Activated T-cell treated with anti-CD3 and anti-CD28 coated beads for 48 hours (primary cell): ENCODE results near the gene TRIM24.
A peak's percentile ranks its signal among the peaks of the same experiment; 100 is the strongest.
"Not testable (repeated sequence)": the region's sequence is repeated elsewhere in the genome, so short reads cannot be mapped to it uniquely, and the experiment has no call there.

Experiments used
- DNase-seq: peaks from one replicate; pipeline ENCODE4 v3.0.0-alpha.2; 2020; ENCODE audit warnings: low read depth

The TRIM24 gene

DNA sequence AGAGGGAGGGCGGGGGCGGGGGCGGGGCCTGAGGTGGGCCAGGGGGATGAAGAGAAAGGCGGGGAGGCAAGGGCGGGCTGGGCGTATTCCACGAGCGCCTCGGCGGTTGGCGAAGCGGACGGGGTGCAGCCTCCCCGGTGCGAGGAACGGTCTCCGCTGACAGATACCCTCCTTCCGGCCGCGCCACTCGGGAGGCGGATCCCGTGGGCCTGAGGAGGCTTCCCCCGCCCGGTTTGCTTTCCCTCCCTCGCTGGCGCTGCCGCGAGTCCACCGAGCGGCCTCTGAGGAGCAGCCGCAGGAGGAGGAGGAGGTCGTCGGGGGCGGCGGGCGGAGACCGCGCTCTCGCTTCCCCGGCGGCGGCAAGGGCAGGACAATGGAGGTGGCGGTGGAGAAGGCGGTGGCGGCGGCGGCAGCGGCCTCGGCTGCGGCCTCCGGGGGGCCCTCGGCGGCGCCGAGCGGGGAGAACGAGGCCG is at the start of gene TRIM24:
Gene TRIM24, plus strand, starts transcription at position 84 of the 473 bp plus-strand sequence. Its CDS starts 290 bp downstream, at position 374.
- DNase-seq: no peak

GRCh38 chr7:138412077-138412476 is 48.0 kb upstream of the TRIM24 start:
- not testable (repeated sequence) for DNase-seq

GRCh38 chr7:138412921-138413320 is 47.1 kb upstream of the TRIM24 start:
- DNase-seq: not testable (repeated sequence)

DNA sequence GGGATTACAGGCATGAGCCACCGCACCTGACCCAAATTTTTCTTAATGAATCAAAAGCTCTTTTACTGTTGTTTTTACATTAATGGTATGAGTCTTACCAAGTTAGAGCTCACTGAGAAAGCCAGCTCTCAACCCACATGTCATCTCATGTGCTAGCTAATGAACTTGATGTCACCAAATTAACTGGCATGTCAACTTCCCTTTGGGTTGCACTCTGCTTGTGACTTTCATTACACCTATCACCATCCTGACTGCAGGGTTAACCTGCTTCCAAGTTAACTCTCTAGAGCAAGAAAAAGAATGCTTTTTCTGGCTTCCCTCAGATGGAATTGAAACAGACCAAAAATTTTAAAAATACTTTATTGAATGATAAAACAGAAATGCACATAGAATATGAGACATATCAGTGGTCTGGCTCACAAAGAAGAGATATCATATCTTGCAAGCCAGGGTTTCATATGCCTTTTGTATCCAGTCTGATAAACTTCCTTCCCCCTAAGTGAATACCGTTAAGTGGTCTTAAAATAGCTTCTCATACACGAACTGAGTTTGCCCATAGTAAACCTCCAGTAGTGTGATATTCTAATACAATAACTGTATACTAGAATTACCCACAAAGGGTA is 42.9 kb upstream of the TRIM24 start:
- no peak for DNase-seq

DNA sequence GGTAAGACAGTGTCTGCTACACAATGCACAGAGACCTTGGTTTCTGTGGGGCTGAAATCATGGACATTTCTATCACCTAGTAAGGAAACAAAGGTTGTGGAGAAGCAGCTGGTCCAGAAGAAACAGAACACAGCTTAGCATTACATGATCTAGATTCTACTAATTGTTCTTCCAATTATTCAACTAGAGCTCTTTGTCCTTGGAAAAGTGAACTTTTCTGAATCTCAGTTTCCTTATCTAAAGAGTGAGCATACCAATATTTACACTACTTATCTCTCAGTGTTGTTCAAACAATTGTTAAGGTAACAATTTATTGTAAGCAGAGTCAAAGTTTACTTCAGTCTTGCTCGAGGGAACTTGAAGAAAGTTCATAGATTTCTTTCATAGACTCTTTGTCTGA is 42.3 kb upstream of the TRIM24 start:
- DNase-seq: no peak

DNA sequence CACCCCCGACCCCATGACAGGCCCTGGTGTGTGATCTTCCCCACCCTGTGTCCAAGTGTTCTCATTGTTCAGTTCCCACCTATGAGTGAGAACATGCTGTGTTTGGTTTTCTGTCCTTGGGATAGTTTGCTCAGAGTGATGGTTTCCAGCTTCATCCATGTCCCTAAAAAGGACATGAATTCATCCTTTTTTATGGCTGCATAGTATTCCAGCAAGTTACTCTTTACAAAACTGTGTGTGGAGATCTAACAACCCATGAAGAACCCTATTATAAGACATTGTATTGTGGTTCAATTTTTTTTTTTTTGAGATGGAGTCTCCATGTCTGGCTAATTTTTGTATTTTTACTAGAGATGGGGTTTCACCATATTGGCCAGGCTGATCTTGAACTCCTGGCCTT is 41.7 kb upstream of the TRIM24 start:
- not testable (repeated sequence) for DNase-seq

GRCh38 chr7:138425026-138425425 is 35.0 kb upstream of the TRIM24 start:
- DNase-seq: no peak

DNA sequence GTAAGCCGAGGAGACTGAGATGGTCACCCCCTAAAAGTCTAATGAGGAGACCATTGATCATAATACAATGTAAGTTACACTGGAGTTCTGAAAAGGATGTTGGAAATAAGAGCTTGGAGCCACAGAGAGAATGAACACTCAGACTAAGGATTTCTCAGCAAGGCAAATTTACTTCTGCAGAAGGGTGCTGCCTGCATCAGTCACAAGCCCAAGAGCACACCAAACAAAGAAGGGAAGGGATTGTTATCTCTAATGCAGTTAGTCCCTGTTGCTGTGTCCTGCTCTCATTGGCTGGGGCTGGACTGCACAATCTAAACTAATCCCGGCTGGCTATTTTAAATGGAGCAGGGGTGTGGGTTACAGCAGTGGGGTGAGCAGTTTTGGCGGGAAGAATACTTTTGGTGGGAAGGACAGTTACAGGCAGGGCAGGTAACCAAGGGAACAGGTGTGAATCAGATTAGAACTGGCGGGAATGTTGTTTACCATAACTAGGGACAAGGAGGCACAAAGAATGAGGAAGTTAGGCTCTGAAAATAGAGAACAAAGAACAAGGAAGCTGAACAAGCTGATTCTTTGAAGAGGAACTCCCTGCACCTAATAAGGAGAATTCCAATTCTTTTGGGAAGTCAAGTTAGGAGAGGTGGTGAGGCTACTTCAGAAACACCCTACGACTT is 30.3 kb upstream of the TRIM24 start:
- no peak for DNase-seq

DNA sequence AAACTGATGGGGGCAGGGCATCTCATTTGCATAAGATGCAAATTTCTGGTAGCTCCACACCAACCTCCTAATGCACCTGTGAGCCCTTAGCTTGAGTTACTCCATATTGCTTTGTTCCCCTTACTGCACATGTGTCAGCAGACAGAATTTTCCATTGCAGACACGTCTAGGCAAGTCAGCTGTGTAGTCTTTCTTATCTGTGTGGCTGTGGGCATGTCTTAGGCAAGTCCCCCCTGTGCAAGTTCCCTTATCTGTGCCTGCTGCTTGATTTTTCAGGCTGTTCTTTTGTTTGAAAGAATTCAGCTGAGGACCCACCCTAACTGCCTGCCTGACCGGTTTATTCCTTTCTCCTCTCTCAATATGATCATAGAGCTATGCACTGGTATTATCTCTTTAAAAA is 28.5 kb upstream of the TRIM24 start:
- no peak for DNase-seq

GRCh38 chr7:138433583-138434443 is 26.2 kb upstream of the TRIM24 start:
- DNase-seq: no peak

DNA sequence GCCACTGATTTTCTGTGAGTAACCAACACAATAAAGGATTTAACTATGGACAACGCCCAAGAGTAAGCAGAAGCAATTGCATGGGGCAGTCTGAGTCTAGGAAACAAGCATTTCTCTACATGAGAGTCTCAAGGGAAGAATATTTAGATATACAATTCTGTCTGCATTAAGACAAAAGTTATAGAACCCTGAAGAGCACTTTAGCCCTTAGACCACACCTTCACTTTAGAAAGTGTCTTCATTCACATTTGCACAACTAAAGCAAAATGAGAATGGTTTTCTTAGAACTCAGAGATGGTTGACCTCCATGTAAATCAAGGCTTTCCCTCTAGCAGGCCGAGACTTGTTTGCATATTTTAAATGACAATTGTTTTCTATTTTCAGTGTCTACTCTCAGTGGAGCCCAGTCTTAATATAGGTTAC is 25.5 kb upstream of the TRIM24 start:
- DNase-seq: no peak

GRCh38 chr7:138435231-138435919 is 24.7 kb upstream of the TRIM24 start:
- DNase-seq: no peak

GRCh38 chr7:138436388-138436787 is 23.7 kb upstream of the TRIM24 start:
- DNase-seq: no peak

GRCh38 chr7:138440460-138440859 is 19.6 kb upstream of the TRIM24 start:
- no peak for DNase-seq

- no peak for DNase-seq
Observed at GRCh38 chr7:138442822-138443221, 17.2 kb upstream of the TRIM24 start.

GRCh38 chr7:138449580-138449979 is 10.5 kb upstream of the TRIM24 start:
- DNase-seq: peak; percentile 18

DNA sequence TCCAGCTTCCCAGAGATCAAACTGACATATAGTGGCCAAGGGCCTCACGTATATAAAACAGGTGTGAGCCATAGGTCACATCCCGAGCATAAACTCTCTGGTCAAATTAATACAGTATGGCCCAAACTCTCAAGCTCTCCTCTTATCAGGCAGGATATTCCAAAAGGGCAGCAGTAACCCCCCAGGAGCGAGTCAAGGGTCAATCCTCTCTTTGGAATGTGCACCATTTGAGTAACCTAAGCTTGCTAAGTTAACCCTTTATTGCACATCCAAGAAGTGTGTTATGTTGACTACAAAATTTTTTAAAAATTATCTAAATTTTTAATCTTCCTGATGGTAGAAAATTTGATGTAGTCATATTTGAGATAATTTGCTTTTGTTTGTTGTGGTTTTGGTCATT is 4.5 kb upstream of the TRIM24 start:
- DNase-seq: no peak

DNA sequence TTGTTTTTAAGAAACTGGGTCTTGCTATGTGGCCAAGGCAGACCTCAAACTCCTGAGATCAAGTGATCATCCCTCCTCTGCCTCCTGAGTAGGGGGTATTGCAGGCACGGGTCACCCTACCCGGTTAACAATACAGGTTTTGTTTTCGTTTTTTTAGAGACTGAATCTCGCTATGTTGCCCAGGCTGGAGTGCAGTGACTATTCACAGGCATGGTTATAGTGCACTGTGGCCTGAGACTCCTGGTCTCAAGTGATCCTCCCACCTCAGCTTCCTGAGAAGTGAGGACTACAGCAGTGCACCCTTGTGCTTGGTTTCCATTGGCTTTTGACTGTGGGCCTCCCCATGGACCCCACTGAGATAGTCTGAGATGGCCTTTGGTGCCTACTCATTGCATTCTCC is 3.8 kb upstream of the TRIM24 start:
- no peak for DNase-seq

- no peak for DNase-seq
Observed at GRCh38 chr7:138458576-138459412, 1.3 kb upstream of the TRIM24 start.

- DNase-seq: peak; percentile 96
Observed at GRCh38 chr7:138459413-138460175, 465 bp upstream of the TRIM24 start.
